Measurements from ENCODE around the gene BANK1.
"Not testable (repeated sequence)": the region's sequence is repeated elsewhere in the genome, so short reads cannot be mapped to it uniquely, and the experiment has no call there.

BANK1 gene

GRCh38 chr4:101905527-101905926 lies 115.0 kb downstream of the BANK1 start:
- not testable (repeated sequence) for H3K4me1 ChIP-seq (ENCODE audit: control insufficient read depth in 1 of 2, insufficient read depth in 2 of 2, low read length in 2 of 2); H3K27me3 ChIP-seq (ENCODE audit: low read depth, low read length); H3K27ac ChIP-seq (ENCODE audit: low read length); H3K4me3 ChIP-seq (ENCODE audit: low read depth in 1 of 2, low read length in 2 of 2); H3K36me3 ChIP-seq (ENCODE audit: control insufficient read depth in 1 of 2, insufficient read depth in 2 of 2, low read length in 2 of 2); H3K9me3 ChIP-seq (ENCODE audit: control insufficient read depth in 1 of 2, low read length in 2 of 2)

GRCh38 chr4:101910786-101911373 lies 120.3 kb downstream of the BANK1 start:
- H3K4me1 ChIP-seq (ENCODE audit: control insufficient read depth in 1 of 2, insufficient read depth in 2 of 2, low read length in 2 of 2): no peaks in the 10 kb centered on the region
- no peak overlapping the region for H3K27ac ChIP-seq (ENCODE audit: low read length)
- H3K27me3 ChIP-seq (ENCODE audit: low read depth, low read length): no peaks in the 10 kb centered on the region
- no peaks in the 10 kb centered on the region for H3K36me3 ChIP-seq (ENCODE audit: control insufficient read depth in 1 of 2, insufficient read depth in 2 of 2, low read length in 2 of 2)
- peaks cover 0 to 5% of the 10 kb centered on the region in 2 donors for H3K9me3 ChIP-seq (ENCODE audit: control insufficient read depth in 1 of 2, low read length in 2 of 2)
- no peak overlapping the region for H3K4me3 ChIP-seq (ENCODE audit: low read depth in 1 of 2, low read length in 2 of 2)

- Histone ChIP-seq H3K27ac (ENCODE audit: low read length) (no peak overlapping the region), H3K4me1 (ENCODE audit: control insufficient read depth in 1 of 2, insufficient read depth in 2 of 2, low read length in 2 of 2) (no peaks in the 10 kb centered on the region), H3K27me3 (ENCODE audit: low read depth, low read length) (no peaks in the 10 kb centered on the region), H3K4me3 (ENCODE audit: low read depth in 1 of 2, low read length in 2 of 2) (no peak overlapping the region), H3K36me3 (ENCODE audit: control insufficient read depth in 1 of 2, insufficient read depth in 2 of 2, low read length in 2 of 2) (no peaks in the 10 kb centered on the region), H3K9me3 (ENCODE audit: control insufficient read depth in 1 of 2, low read length in 2 of 2) (peaks cover 0 to 3% of the 10 kb centered on the region in 2 donors)
Observed at GRCh38 chr4:101911616-101912015, 121.1 kb downstream of the BANK1 start.

DNA sequence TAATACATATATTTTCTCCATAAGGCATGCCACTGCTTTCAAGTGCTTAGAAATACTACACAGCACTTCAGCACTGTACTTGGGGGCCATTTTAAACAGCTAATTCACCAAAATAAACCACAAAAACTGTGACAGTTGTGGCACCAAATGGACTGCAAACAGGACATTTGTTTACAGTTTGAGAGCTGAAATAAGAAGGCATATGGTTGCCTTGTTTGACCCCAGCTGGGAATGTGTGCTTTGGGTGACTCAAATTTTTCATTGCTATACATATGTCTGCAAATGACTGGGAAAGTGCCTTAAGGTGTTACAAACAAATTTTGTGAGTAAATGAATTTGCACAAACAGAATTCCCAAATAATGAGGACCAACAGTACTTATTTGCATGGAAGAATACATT lies 124.2 kb downstream of the BANK1 start:
- H3K27me3 ChIP-seq (ENCODE audit: low read depth, low read length): no peaks in the 10 kb centered on the region
- H3K9me3 ChIP-seq (ENCODE audit: control insufficient read depth in 1 of 2, low read length in 2 of 2): peaks cover 0 to 3% of the 10 kb centered on the region in 2 donors
- H3K27ac ChIP-seq (ENCODE audit: low read length): no peak overlapping the region
- no peaks in the 10 kb centered on the region for H3K4me1 ChIP-seq (ENCODE audit: control insufficient read depth in 1 of 2, insufficient read depth in 2 of 2, low read length in 2 of 2)
- H3K36me3 ChIP-seq (ENCODE audit: control insufficient read depth in 1 of 2, insufficient read depth in 2 of 2, low read length in 2 of 2): no peaks in the 10 kb centered on the region
- no peak overlapping the region for H3K4me3 ChIP-seq (ENCODE audit: low read depth in 1 of 2, low read length in 2 of 2)

GRCh38 chr4:101919373-101919977 lies 128.9 kb downstream of the BANK1 start:
- Histone ChIP-seq H3K4me1 (ENCODE audit: control insufficient read depth in 1 of 2, insufficient read depth in 2 of 2, low read length in 2 of 2) (no peaks in the 10 kb centered on the region), H3K9me3 (ENCODE audit: control insufficient read depth in 1 of 2, low read length in 2 of 2) (peaks cover 0 to 2% of the 10 kb centered on the region in 2 donors), H3K4me3 (ENCODE audit: low read depth in 1 of 2, low read length in 2 of 2) (no peak overlapping the region), H3K27me3 (ENCODE audit: low read depth, low read length) (no peaks in the 10 kb centered on the region), H3K27ac (ENCODE audit: low read length) (no peak overlapping the region), H3K36me3 (ENCODE audit: control insufficient read depth in 1 of 2, insufficient read depth in 2 of 2, low read length in 2 of 2) (no peaks in the 10 kb centered on the region)

DNA sequence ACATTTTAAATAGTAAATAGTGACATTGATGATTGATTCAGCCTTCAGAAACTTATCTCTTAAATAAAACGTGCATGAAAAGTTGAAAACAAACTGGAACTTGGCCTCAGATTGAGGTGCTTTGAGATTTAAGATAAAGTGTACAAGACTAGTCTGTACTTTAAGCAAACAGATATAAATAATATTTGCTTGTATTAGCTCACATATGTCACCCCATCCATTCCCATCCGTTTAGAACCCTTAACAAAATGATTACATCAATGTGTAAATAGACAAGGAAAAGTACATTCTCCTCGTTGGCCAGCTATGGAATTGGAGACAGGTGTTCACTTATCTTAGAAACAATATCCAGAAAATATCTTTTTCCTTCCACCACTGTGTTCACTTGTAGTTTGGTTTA lies 130.8 kb downstream of the BANK1 start:
- no peaks in the 10 kb centered on the region for H3K27me3 ChIP-seq (ENCODE audit: low read depth, low read length)
- no peak overlapping the region for H3K27ac ChIP-seq (ENCODE audit: low read length)
- H3K4me3 ChIP-seq (ENCODE audit: low read depth in 1 of 2, low read length in 2 of 2): no peak overlapping the region
- no peaks in the 10 kb centered on the region for H3K9me3 ChIP-seq (ENCODE audit: control insufficient read depth in 1 of 2, low read length in 2 of 2)
- no peaks in the 10 kb centered on the region for H3K36me3 ChIP-seq (ENCODE audit: control insufficient read depth in 1 of 2, insufficient read depth in 2 of 2, low read length in 2 of 2)
- H3K4me1 ChIP-seq (ENCODE audit: control insufficient read depth in 1 of 2, insufficient read depth in 2 of 2, low read length in 2 of 2): no peaks in the 10 kb centered on the region

DNA sequence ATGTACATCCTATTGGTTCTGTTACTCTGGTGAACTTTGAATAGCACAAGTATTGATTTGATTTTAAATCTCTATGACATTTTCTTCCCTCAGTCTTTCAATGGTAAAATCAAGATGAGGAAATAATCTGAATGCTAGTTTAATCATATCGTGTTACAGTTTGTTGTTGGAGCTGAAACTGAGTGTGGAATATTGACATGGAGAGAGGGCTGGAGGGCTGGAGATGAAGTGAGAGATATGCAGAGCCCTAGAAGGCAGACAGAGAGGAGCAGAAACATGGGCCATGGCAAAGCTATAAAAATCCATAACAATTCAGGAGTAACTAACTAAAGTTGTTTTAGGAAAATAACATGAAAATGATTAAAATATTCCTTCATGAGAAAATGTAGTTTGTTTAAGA lies 141.1 kb downstream of the BANK1 start:
- Histone ChIP-seq H3K4me1 (ENCODE audit: control insufficient read depth in 1 of 2, insufficient read depth in 2 of 2, low read length in 2 of 2) (no peaks in the 10 kb centered on the region), H3K36me3 (ENCODE audit: control insufficient read depth in 1 of 2, insufficient read depth in 2 of 2, low read length in 2 of 2) (no peaks in the 10 kb centered on the region), H3K27ac (ENCODE audit: low read length) (no peak overlapping the region), H3K9me3 (ENCODE audit: control insufficient read depth in 1 of 2, low read length in 2 of 2) (no peaks in the 10 kb centered on the region), H3K27me3 (ENCODE audit: low read depth, low read length) (no peaks in the 10 kb centered on the region), H3K4me3 (ENCODE audit: low read depth in 1 of 2, low read length in 2 of 2) (no peak overlapping the region)

DNA sequence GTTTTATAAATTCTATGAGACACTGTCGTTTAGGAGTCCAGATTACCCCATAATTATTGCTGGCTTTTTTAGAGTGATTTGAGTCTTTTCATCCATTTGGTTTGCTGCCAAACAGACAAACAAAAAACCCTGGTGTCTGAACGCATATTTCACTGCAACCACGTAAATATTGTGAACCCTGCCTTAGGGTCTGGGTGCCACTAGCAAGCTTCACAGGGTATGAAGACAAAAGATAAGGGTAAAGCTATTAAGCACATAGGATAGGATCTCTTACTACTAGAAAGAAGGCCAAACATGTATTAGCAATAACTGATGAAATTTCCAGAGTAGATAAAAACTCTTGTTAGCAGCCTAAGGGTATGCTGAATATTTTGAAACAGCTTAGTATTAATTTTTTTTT lies 143.3 kb downstream of the BANK1 start:
- H3K36me3 ChIP-seq (ENCODE audit: control insufficient read depth in 1 of 2, insufficient read depth in 2 of 2, low read length in 2 of 2): no peaks in the 10 kb centered on the region
- no peak overlapping the region for H3K4me3 ChIP-seq (ENCODE audit: low read depth in 1 of 2, low read length in 2 of 2)
- H3K27ac ChIP-seq (ENCODE audit: low read length): no peak overlapping the region
- no peaks in the 10 kb centered on the region for H3K4me1 ChIP-seq (ENCODE audit: control insufficient read depth in 1 of 2, insufficient read depth in 2 of 2, low read length in 2 of 2)
- no peaks in the 10 kb centered on the region for H3K9me3 ChIP-seq (ENCODE audit: control insufficient read depth in 1 of 2, low read length in 2 of 2)
- no peaks in the 10 kb centered on the region for H3K27me3 ChIP-seq (ENCODE audit: low read depth, low read length)

GRCh38 chr4:101938836-101939235 lies 148.3 kb downstream of the BANK1 start:
- no peak overlapping the region for H3K27ac ChIP-seq (ENCODE audit: low read length)
- no peaks in the 10 kb centered on the region for H3K36me3 ChIP-seq (ENCODE audit: control insufficient read depth in 1 of 2, insufficient read depth in 2 of 2, low read length in 2 of 2)
- no peaks in the 10 kb centered on the region for H3K4me1 ChIP-seq (ENCODE audit: control insufficient read depth in 1 of 2, insufficient read depth in 2 of 2, low read length in 2 of 2)
- no peaks in the 10 kb centered on the region for H3K27me3 ChIP-seq (ENCODE audit: low read depth, low read length)
- H3K4me3 ChIP-seq (ENCODE audit: low read depth in 1 of 2, low read length in 2 of 2): no peak overlapping the region
- H3K9me3 ChIP-seq (ENCODE audit: control insufficient read depth in 1 of 2, low read length in 2 of 2): no peaks in the 10 kb centered on the region

- no peak overlapping the region for H3K27ac ChIP-seq (ENCODE audit: low read length)
Observed at GRCh38 chr4:101941816-101942358, 151.4 kb downstream of the BANK1 start.

GRCh38 chr4:101942891-101943290 lies 152.4 kb downstream of the BANK1 start:
- H3K27ac ChIP-seq (ENCODE audit: low read length): no peak overlapping the region

More at GRCh38 chr4:101941816-101942358, 151.4 kb downstream of the BANK1 start:
- no peaks in the 10 kb centered on the region for H3K4me1 ChIP-seq (ENCODE audit: control insufficient read depth in 1 of 2, insufficient read depth in 2 of 2, low read length in 2 of 2)
- H3K27me3 ChIP-seq (ENCODE audit: low read depth, low read length): no peaks in the 10 kb centered on the region
- H3K9me3 ChIP-seq (ENCODE audit: control insufficient read depth in 1 of 2, low read length in 2 of 2): no peaks in the 10 kb centered on the region
- H3K36me3 ChIP-seq (ENCODE audit: control insufficient read depth in 1 of 2, insufficient read depth in 2 of 2, low read length in 2 of 2): no peaks in the 10 kb centered on the region
- no peak overlapping the region for H3K4me3 ChIP-seq (ENCODE audit: low read depth in 1 of 2, low read length in 2 of 2)

DNA sequence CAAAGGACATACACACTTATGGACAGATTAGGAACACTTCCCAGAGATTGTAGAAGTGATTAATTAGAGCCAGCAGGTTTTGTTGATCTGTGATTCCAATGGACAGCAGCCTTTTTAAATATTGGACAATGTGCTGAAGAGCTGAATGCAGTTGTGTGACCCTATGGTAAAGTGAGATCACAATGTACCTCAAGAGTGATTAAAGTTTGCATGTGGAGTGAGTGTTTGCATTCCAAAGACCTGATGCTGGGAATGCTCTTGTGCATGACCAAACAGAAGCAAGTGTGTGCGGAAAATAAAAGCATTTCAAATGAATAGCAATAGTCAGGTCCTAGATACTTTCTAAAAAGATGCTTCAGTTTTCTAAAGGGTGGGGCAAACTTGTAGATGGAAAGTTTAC lies 154.1 kb downstream of the BANK1 start:
- Histone ChIP-seq H3K4me1 (ENCODE audit: control insufficient read depth in 1 of 2, insufficient read depth in 2 of 2, low read length in 2 of 2) (no peaks in the 10 kb centered on the region), H3K9me3 (ENCODE audit: control insufficient read depth in 1 of 2, low read length in 2 of 2) (no peaks in the 10 kb centered on the region), H3K27ac (ENCODE audit: low read length) (no peak overlapping the region), H3K27me3 (ENCODE audit: low read depth, low read length) (no peaks in the 10 kb centered on the region), H3K36me3 (ENCODE audit: control insufficient read depth in 1 of 2, insufficient read depth in 2 of 2, low read length in 2 of 2) (no peaks in the 10 kb centered on the region), H3K4me3 (ENCODE audit: low read depth in 1 of 2, low read length in 2 of 2) (no peak overlapping the region)

More at GRCh38 chr4:101942891-101943290, 152.4 kb downstream of the BANK1 start:
- no peak overlapping the region for H3K4me3 ChIP-seq (ENCODE audit: low read depth in 1 of 2, low read length in 2 of 2)
- H3K36me3 ChIP-seq (ENCODE audit: control insufficient read depth in 1 of 2, insufficient read depth in 2 of 2, low read length in 2 of 2): no peaks in the 10 kb centered on the region
- no peaks in the 10 kb centered on the region for H3K4me1 ChIP-seq (ENCODE audit: control insufficient read depth in 1 of 2, insufficient read depth in 2 of 2, low read length in 2 of 2)
- no peaks in the 10 kb centered on the region for H3K27me3 ChIP-seq (ENCODE audit: low read depth, low read length)
- no peaks in the 10 kb centered on the region for H3K9me3 ChIP-seq (ENCODE audit: control insufficient read depth in 1 of 2, low read length in 2 of 2)
